Cardiac fibroblast (primary cell): ENCODE results near the gene CLRN1.

Experiments
- DNase-seq, 2 donors: peaks; one replicate each; pipeline versions ENCODE4 v3.0.0 to v3.0.0-alpha.2; 2010; ENCODE audit warnings: low read depth in 2 of 2
- H3K4me3 ChIP-seq, 2 donors: replicated peaks in 1 of 2; 1 replicate in 1 of 2; 2 replicates in 1 of 2; pipeline ENCODE4 v1.5.1; 2011; ENCODE audit warnings: low read depth in 2 of 2, low read length in 2 of 2, mild to moderate bottlenecking in 2 of 2, moderate library complexity in 1 of 2
- TF ChIP-seq, protein P1 (sequence below): IDR thresholded peaks from one replicate; pipeline ENCODE4 v1.5.1; 2011; ENCODE audit warnings: low read depth, mild to moderate bottlenecking, low read length, inconsistent platforms

Gene CLRN1

GRCh38 chr3:150889106-150889505, 83.4 kb downstream of the CLRN1 start:
- DNase-seq: no peak
- TF ChIP-seq, protein P1, sequence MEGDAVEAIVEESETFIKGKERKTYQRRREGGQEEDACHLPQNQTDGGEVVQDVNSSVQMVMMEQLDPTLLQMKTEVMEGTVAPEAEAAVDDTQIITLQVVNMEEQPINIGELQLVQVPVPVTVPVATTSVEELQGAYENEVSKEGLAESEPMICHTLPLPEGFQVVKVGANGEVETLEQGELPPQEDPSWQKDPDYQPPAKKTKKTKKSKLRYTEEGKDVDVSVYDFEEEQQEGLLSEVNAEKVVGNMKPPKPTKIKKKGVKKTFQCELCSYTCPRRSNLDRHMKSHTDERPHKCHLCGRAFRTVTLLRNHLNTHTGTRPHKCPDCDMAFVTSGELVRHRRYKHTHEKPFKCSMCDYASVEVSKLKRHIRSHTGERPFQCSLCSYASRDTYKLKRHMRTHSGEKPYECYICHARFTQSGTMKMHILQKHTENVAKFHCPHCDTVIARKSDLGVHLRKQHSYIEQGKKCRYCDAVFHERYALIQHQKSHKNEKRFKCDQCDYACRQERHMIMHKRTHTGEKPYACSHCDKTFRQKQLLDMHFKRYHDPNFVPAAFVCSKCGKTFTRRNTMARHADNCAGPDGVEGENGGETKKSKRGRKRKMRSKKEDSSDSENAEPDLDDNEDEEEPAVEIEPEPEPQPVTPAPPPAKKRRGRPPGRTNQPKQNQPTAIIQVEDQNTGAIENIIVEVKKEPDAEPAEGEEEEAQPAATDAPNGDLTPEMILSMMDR: no peak
- H3K4me3 ChIP-seq: no peak overlapping the region

- peak; percentile 38 to 74 for DNase-seq
- TF ChIP-seq, protein P1: no peak
- H3K4me3 ChIP-seq: no peak overlapping the region
Measured at GRCh38 chr3:150887031-150887430, 85.5 kb downstream of the CLRN1 start.

DNA sequence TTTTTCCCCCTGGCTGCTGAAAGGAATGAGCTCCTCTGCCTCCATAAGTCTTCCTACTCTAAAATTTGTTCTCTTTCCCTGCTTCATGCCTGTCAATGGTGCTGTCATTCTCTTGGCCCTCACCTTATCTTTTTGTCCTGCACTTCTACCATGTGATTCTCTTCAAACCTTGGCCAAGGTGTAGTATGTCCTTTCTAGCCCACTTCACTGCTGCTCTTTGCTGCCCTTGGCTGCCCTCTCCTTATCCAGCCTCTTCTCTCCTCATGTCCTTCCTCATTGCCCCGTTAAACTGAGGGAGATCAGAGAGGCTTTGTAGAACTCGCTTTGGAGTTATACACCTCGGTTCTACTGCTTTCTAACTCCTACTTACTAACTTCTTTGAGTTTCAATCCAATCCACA, 87.0 kb downstream of the CLRN1 start:
- TF ChIP-seq, protein P1: no peak
- DNase-seq: no peak
- H3K4me3 ChIP-seq: no peak overlapping the region

- no peak overlapping the region for H3K4me3 ChIP-seq
- TF ChIP-seq, protein P1: no peak
- DNase-seq: no peak
Measured at GRCh38 chr3:150878996-150879575, 93.4 kb downstream of the CLRN1 start.

- DNase-seq: no peak
- no peak overlapping the region for H3K4me3 ChIP-seq
- TF ChIP-seq, protein P1: no peak
Measured at GRCh38 chr3:150878290-150878689, 94.2 kb downstream of the CLRN1 start.

GRCh38 chr3:150877303-150877702, 95.2 kb downstream of the CLRN1 start:
- DNase-seq: no peak
- TF ChIP-seq, protein P1: no peak
- no peak overlapping the region for H3K4me3 ChIP-seq

- H3K4me3 ChIP-seq: no peak overlapping the region
- TF ChIP-seq, protein P1: no peak
- no peak for DNase-seq
Measured at GRCh38 chr3:150876611-150877265, 95.8 kb downstream of the CLRN1 start.
